C4-2B (cell line): ENCODE data around the gene IGLON5.

Experiments
- ZFX ChIP-seq: fragments of 450-650 bp; IDR thresholded peaks from 2 replicates; pipeline ENCODE4 v1.6.1; 2017
- TF ChIP-seq, protein P1 (sequence below): fragments of 450-650 bp; conservative IDR thresholded peaks from 2 replicates; pipeline ENCODE4 v1.5.1; 2017; ENCODE audit warnings: mild to moderate bottlenecking

DNA sequence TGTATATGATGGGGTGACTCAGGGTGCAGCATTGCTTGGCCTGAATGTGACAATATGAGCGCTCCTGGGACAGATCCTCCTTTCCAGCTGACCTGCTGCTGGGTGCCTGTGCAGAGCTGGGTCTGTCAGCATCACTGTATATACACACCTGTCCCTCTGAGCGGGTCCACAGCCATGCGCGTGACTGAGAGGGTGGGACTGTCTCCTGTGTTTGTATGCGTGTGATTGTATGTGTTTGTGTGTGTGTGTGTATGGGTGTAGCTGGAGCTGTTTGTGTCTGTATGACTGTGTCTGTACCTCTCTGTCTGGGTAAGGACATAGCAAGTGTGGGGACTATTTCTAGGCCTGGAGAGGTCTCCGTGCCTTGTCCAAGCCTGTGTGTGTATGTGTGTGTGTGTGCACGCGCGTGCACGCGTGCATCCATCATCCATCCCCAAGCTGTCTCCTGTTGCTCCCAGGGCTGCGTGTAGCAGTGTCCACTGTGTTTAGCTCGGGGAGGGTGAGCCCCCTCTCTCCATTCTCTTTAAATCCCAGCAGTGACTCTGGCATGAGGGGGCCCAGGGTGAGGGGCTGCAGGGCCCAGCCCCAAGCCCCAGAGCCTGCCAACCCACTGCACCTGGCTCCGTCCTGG is 8.3 kb downstream of the IGLON5 start:
- TF ChIP-seq, protein P1, sequence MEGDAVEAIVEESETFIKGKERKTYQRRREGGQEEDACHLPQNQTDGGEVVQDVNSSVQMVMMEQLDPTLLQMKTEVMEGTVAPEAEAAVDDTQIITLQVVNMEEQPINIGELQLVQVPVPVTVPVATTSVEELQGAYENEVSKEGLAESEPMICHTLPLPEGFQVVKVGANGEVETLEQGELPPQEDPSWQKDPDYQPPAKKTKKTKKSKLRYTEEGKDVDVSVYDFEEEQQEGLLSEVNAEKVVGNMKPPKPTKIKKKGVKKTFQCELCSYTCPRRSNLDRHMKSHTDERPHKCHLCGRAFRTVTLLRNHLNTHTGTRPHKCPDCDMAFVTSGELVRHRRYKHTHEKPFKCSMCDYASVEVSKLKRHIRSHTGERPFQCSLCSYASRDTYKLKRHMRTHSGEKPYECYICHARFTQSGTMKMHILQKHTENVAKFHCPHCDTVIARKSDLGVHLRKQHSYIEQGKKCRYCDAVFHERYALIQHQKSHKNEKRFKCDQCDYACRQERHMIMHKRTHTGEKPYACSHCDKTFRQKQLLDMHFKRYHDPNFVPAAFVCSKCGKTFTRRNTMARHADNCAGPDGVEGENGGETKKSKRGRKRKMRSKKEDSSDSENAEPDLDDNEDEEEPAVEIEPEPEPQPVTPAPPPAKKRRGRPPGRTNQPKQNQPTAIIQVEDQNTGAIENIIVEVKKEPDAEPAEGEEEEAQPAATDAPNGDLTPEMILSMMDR, result no peak
- TF ChIP-seq ZFX, result no peak
